GM18519 (cell line): ENCODE results near the gene GRWD1.
"Not testable (repeated sequence)": the region's sequence is repeated elsewhere in the genome, so short reads cannot be mapped to it uniquely, and the experiment has no call there.

Experiments
- ATAC-seq: cut with Tn5 transposase; IDR thresholded peaks from one replicate; pipeline ENCODE4 v1.9.1; 2021; ENCODE audit warnings: mild to moderate bottlenecking, moderate library complexity; ENCODE audit not compliant: unreplicated experiment, low FRiP score

Gene GRWD1

GRCh38 chr19:48477698-48478338 lies 32.0 kb downstream of the GRWD1 start:
- ATAC-seq: no peak

GRCh38 chr19:48478339-48479256 lies 32.8 kb downstream of the GRWD1 start:
- ATAC-seq: no peak

GRCh38 chr19:48479686-48480085 lies 33.9 kb downstream of the GRWD1 start:
- no peak for ATAC-seq

- no peak for ATAC-seq
Observed at GRCh38 chr19:48480183-48480557, 34.4 kb downstream of the GRWD1 start.

- ATAC-seq: no peak
Observed at GRCh38 chr19:48480558-48481500, 35.0 kb downstream of the GRWD1 start.

- ATAC-seq: no peak
Observed at GRCh38 chr19:48481846-48482639, 36.3 kb downstream of the GRWD1 start.

GRCh38 chr19:48483301-48483700 lies 37.5 kb downstream of the GRWD1 start:
- ATAC-seq: no peak

- no peak for ATAC-seq
Observed at GRCh38 chr19:48484247-48484893, 38.6 kb downstream of the GRWD1 start.

GRCh38 chr19:48484931-48485612 lies 39.3 kb downstream of the GRWD1 start:
- no peak for ATAC-seq

GRCh38 chr19:48486706-48487105 lies 40.9 kb downstream of the GRWD1 start:
- not testable (repeated sequence) for ATAC-seq

- ATAC-seq: no peak
Observed at GRCh38 chr19:48487544-48487943, 41.8 kb downstream of the GRWD1 start.

- no peak for ATAC-seq
Observed at GRCh38 chr19:48487948-48488347, 42.2 kb downstream of the GRWD1 start.

GRCh38 chr19:48488478-48488877 lies 42.7 kb downstream of the GRWD1 start:
- ATAC-seq: not testable (repeated sequence)

GRCh38 chr19:48489608-48490216 lies 43.9 kb downstream of the GRWD1 start:
- ATAC-seq: no peak

- no peak for ATAC-seq
Observed at GRCh38 chr19:48490981-48491792, 45.4 kb downstream of the GRWD1 start.

GRCh38 chr19:48491793-48492123 lies 46.0 kb downstream of the GRWD1 start:
- ATAC-seq: no peak

GRCh38 chr19:48492925-48493717 lies 47.3 kb downstream of the GRWD1 start:
- peak; percentile 45 for ATAC-seq
